ENCODE results near the gene PPP2R5C. TPM values are rescaled to one million over a fixed set of nuclear protein-coding genes. Genes with fewer than 3 reads are reported as not detected.

The PPP2R5C gene
- total RNA-seq, 3 donors from 2014 or later: 90.5 to 105 (median 102) TPM

DNA sequence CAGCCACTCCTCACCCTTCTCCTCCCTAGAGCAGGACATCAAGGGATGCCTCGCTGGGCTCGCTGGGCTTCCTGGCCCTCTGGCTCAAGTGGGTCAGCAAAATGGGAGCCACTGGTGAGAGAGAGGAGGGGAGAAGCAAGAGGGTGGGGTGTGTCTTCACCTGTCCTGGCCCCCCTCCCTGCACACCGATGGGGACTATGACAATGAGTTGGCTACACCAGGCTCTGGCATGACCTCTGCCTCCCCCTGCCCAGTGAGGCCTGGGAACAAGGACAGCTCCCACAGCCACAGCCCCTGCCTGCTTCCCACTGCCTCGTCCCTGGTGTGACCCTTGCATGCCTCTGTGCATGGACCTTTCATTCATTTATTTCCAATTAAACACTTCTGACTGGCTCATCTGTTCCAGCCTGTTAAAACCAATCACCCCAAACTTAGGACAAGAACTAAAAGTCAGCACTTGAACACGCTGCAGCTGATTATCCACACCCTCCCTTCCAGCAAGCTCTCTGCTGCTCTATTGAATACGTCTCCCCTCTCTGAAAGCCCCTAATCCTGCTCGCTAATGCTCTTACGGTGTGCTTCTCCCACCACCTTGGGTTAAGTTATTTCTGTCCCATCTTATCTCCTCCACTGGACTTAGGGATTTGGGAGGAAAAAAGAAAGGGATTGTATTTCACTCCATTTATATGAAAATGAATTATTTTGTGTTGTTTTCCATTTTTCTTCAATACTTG is 5.8 kb upstream of the PPP2R5C start:
- Histone ChIP-seq H3K4me3 (no peak overlapping the region), H3K27me3 (no peaks in the 10 kb centered on the region), H3K4me1 (no peaks in the 10 kb centered on the region), H3K27ac (no peak overlapping the region), H3K9me3 (peaks cover 0 to 7% of the 10 kb centered on the region in 2 donors), H3K36me3 (no peaks in the 10 kb centered on the region)
- TF ChIP-seq POLR2A (IDR thresholded peaks at IDR 0.05) (no peak), POLR2AphosphoS5 (IDR thresholded peaks at IDR 0.05) (no peak)
- TF ChIP-seq, protein P1, sequence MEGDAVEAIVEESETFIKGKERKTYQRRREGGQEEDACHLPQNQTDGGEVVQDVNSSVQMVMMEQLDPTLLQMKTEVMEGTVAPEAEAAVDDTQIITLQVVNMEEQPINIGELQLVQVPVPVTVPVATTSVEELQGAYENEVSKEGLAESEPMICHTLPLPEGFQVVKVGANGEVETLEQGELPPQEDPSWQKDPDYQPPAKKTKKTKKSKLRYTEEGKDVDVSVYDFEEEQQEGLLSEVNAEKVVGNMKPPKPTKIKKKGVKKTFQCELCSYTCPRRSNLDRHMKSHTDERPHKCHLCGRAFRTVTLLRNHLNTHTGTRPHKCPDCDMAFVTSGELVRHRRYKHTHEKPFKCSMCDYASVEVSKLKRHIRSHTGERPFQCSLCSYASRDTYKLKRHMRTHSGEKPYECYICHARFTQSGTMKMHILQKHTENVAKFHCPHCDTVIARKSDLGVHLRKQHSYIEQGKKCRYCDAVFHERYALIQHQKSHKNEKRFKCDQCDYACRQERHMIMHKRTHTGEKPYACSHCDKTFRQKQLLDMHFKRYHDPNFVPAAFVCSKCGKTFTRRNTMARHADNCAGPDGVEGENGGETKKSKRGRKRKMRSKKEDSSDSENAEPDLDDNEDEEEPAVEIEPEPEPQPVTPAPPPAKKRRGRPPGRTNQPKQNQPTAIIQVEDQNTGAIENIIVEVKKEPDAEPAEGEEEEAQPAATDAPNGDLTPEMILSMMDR (IDR thresholded peaks at IDR 0.05): no peak
- intact Hi-C loops (cut with DNase I; ENCODE audit: low total_unique reads): no loop called here
- DNase-seq (ENCODE audit: low spot score in 2 of 2): no peak

DNA sequence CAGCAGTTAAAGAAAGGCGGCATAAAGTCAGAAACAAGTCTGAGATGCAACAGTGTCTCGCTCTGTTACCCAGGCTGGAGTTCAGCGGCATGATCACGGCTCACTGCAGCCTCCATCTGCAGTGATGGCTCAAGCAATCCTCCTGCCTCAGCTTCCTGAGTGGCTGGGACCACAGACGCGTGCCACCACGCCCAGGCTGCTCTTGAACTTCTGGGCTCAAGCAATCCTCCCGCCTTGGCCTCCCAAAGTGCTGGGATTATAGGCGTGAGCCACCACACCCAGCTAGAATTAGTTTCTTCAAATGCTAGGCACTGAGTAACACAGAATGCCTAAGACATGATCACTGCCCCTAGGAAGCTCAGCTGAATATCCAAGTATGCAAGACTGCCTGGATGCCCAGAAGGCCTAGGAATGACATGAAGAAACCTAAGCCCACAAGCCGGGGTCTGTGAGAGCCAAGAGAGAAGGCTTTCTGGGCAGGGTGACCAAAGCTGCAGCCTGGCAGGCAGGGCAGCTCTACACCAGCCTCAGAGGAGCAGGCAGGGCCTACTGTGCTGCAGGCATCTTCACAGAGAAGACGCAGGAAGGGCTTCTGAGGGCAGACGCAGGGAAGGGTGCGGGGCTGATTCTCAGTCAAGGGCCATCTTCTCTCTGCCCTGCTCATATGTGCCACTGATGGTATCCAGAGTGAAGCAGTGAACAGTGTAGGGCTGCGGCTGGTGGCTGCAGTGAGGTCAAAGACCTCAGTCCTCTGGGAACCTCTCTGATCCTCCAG is 4.3 kb upstream of the PPP2R5C start:
- no peak overlapping the region for H3K27ac ChIP-seq
- no peak for DNase-seq (ENCODE audit: low spot score in 2 of 2)
- no peaks in the 10 kb centered on the region for H3K27me3 ChIP-seq
- no peak overlapping the region for H3K4me3 ChIP-seq
- TF ChIP-seq, protein P1 (IDR thresholded peaks at IDR 0.05): no peak
- no peak for TF ChIP-seq POLR2A (IDR thresholded peaks at IDR 0.05)
- TF ChIP-seq POLR2AphosphoS5 (IDR thresholded peaks at IDR 0.05): no peak
- intact Hi-C loops (cut with DNase I; ENCODE audit: low total_unique reads): no loop called here
- H3K4me1 ChIP-seq: no peaks in the 10 kb centered on the region
- no peaks in the 10 kb centered on the region for H3K36me3 ChIP-seq
- peaks cover 0 to 7% of the 10 kb centered on the region in 2 donors for H3K9me3 ChIP-seq

DNA sequence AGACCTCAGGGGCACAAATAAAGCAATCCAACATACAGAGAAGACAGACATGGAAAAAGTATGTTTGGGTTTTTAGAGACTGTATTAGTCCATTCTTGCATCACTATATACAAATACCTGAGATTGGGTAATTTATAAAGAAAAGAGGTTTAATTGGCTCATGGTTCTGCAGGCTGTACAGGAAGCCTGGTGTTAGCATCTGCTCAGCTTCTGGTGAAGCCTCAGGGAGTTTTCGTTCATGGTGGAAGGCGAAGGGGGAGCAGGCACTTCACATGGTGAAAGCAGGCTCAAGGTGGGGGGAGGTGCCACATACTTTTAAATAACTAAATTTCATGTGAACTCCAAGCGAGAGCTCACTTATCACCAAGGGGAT is 3.7 kb upstream of the PPP2R5C start:
- intact Hi-C loops (cut with DNase I; ENCODE audit: low total_unique reads): no loop called here
- TF ChIP-seq, protein P1 (IDR thresholded peaks at IDR 0.05): no peak
- TF ChIP-seq POLR2A (IDR thresholded peaks at IDR 0.05): no peak
- no peak for TF ChIP-seq POLR2AphosphoS5 (IDR thresholded peaks at IDR 0.05)

DNA sequence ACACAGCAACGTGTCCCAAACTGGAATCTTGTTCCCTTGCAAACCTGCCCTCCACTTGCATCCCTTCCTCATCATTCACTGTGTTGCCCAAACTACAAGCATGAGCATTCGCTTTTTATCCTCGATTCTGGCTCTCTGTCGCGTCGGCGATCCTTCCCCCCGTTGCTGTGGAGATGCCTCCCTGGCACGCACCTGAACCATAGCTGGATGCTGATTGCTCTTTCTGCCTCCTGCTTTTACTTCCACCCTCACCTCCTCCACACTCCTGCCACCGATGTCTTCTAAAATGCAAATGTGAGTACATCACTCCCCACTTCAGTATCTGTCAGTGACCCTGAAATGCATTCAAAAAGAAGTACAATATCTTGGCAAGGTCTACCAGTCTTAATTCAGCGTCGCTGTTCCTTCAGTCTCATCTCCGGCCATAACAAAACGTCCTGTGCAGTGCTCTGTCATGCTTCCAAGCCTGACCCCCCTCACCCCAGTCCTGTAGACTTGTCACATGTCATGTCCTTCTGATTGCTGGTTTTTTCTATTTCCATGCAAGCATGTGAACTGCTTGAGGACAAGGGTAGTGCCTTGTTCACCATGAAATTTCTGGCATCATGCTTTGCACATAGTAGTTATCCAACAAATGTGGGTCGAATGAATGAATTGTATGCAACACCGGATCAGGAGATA is 2.5 kb upstream of the PPP2R5C start:
- intact Hi-C loops (cut with DNase I; ENCODE audit: low total_unique reads): no loop called here
- Histone ChIP-seq H3K9me3 (peaks cover 0 to 1% of the 10 kb centered on the region in 2 donors), H3K27me3 (no peaks in the 10 kb centered on the region), H3K27ac (no peak overlapping the region), H3K36me3 (no peaks in the 10 kb centered on the region), H3K4me1 (no peaks in the 10 kb centered on the region), H3K4me3 (no peak overlapping the region)
- no peak for DNase-seq (ENCODE audit: low spot score in 2 of 2)
- TF ChIP-seq, protein P1 (IDR thresholded peaks at IDR 0.05): no peak
- TF ChIP-seq POLR2AphosphoS5 (IDR thresholded peaks at IDR 0.05): no peak
- no peak for TF ChIP-seq POLR2A (IDR thresholded peaks at IDR 0.05)

More for the DNA sequence above, 3.7 kb upstream of the PPP2R5C start:
- Histone ChIP-seq H3K27me3 (no peaks in the 10 kb centered on the region), H3K36me3 (no peaks in the 10 kb centered on the region), H3K4me1 (no peaks in the 10 kb centered on the region), H3K27ac (no peak overlapping the region), H3K4me3 (no peak overlapping the region), H3K9me3 (peaks cover 0 to 7% of the 10 kb centered on the region in 2 donors)
- DNase-seq (ENCODE audit: low spot score in 2 of 2): no peak
